Stimulated activated CD8-positive, alpha-beta memory T cell treated with anti-CD3 and anti-CD28 coated beads, Interleukin-2, amount 100 ng/mL, for 1 hour (primary cell): ENCODE measurements around the gene TMEM163.
"Not testable (repeated sequence)": the region's sequence is repeated elsewhere in the genome, so short reads cannot be mapped to it uniquely, and the experiment has no call there.

Source experiments
- DNase-seq, 2 donors: peaks; one replicate each; pipeline ENCODE4 v3.0.0-alpha.2; 2020; ENCODE audit warnings: low read depth in 2 of 2

The TMEM163 gene

GRCh38 chr2:134723742-134724141 lies 4.9 kb upstream of the TMEM163 start:
- DNase-seq: not testable (repeated sequence)

DNA sequence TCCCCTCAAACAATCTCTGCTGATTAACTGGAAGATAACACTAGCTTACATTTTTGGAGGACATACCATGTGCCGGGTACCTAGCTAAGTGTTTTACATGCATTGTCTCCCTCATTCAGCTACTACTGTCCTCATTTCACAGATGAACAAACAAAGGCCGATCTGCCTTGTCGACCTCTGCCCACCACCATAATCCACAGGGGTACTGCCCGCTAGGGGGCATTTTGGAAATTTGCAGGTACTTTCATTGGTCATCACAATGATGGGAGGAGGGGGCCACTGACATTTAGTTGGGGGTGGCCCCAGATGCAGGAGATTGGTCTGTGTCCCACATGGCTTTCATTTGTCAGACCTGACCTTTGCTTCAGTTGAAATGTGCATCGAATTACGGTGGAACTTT lies 3.9 kb upstream of the TMEM163 start:
- no peak for DNase-seq

GRCh38 chr2:134721596-134721995 lies 2.8 kb upstream of the TMEM163 start:
- no peak for DNase-seq

DNA sequence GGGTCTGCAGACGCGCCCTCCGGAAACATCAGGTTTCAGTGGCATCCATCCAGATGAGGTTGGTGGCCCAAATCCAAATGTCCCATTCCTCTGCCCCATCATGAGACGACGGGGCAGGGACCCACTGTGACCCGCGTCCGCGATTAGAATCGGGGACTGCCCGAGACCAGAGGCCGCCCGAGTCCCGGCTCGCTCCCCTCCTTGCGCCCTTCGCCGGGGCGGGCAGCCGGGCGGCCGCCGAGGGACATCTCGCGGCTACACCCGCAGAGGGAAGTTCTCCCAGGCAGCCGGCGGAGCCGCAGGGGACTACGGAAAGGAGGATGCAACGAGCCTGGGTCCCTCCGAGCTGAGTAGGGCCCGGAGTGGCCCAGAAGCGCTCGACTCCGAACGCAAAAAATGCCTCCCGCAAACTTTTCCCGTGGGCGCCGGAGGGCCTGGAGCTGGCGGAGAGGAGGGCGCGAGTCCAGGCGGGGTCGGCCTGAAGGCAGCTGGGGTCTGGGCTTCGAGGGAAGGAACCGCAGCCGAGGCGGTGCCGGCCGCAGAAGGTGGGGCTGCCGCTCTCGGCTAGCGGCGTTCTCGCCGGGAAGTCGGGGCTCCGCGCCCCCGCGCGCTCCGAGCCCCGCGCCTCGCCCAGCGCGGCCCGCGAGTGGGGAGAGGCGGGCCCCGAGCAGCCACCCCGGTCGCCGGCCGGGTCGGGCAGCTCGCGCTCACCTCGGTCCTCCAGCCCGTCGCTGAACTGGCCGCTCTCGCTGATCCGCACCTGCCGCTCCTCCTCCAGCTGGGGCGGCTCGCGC lies 580 bp downstream of the TMEM163 start:
- no peak for DNase-seq

GRCh38 chr2:134717286-134718022 lies 1.3 kb downstream of the TMEM163 start:
- no peak for DNase-seq

GRCh38 chr2:134716721-134717243 lies 2.0 kb downstream of the TMEM163 start:
- DNase-seq: no peak

DNA sequence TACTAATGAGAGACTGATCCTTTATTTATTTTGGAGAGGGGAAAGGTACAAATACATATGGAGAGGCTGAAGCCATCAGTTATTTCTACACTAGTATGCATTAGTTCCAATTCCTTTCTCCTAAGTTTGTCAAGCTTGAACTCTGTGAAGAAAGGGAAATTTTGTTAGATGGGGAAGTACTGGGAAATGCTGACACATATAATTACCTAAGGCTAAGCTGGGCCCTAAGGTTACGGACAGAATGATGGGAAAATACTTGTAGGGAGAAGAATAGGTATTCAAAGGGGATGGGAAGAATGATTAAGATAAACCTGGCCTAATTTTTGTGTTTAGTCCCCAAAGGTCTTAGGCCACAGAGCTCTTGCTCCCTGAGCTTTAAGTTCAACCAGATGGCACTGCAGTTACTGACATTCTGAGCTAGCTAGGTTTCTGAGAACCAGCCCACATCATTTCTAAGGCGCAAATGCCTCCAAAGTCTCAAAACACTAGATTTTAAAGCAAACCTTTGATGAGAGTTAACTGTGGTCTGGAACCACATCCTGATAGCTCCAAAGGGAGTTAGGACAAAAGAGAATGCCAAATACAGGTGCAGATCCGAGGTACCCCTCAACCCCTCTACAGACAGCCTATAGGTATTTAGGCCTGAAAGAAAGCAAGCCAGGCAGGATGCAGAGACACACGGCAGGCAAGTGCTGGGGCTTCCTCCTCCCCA lies 2.7 kb downstream of the TMEM163 start:
- no peak for DNase-seq

- no peak for DNase-seq
Observed at GRCh38 chr2:134714228-134714627, 4.6 kb downstream of the TMEM163 start.

GRCh38 chr2:134713606-134714005 lies 5.2 kb downstream of the TMEM163 start:
- no peak for DNase-seq

DNA sequence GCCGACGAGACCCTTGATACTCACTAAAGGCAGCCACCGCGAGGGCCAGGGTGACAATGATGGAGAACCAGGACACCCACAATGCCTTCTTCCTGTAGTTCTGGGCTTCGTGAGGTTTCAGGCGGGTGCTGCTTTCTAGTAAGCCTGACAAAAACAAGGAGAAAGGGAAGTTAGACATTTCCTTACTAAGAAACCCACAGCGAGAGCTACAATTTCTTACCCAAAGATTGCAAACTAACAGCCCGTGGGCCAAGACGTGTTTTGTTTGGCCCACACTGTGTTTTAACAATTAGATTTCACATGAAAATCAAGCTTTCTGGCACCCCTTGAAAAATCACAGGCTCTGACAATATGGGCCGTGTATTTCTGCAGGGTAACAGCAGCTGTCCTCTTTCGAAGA lies 5.6 kb downstream of the TMEM163 start:
- no peak for DNase-seq

DNA sequence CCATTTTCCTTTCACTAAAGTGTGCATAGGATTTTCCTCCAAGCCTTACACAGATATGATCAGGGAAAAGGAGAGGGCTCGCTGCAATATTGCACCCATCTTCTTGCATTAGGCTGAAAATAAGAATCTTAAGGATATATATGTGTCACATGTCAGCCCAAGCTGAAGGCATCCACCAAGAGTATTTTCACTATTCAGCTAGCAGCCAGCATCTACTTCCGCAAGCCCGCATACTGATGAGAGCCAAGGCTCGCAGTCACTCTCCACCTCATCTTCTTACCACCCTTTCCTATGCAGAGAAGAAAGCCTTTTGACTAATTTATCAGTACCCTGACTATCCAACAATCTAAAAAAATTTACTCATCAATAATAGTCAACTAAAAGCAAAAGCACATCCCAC lies 6.1 kb downstream of the TMEM163 start:
- no peak for DNase-seq

DNA sequence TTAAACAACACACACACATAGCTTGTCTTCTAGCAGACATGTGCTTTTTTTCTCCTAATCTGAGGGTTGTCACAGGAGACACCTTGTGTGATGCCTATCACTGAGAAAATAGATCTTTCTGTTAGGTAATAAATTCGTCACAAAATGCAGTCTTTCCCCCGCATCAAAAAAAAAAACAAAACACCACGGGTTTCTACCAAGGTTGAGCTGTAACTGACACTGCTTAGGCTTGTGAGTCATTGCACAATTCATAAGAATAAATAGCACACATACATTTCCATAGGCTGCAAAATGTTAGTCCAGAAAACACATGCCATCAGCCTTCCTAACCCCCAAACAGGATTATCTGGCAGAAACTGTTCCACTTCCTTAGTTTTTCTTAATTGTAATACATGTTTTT lies 6.5 kb downstream of the TMEM163 start:
- no peak for DNase-seq

DNA sequence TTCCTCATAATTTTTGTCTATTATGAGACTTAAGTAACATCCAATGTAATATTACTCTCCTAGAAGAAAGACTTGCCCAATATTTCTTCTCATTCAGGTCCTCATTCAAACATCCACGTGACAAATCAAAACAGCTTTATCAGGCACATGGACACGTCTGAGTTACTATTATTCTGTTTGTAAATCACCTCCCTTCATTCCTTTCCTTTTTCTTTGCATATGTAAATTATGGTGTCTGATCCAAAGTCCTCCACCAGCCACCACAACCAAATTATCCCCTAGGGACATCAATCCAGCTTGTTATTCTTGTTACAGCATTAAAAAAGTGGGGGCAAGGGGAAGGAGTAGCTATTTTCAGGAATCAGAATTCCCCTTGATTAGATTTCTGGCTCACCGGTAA lies 7.1 kb downstream of the TMEM163 start:
- DNase-seq: no peak

DNA sequence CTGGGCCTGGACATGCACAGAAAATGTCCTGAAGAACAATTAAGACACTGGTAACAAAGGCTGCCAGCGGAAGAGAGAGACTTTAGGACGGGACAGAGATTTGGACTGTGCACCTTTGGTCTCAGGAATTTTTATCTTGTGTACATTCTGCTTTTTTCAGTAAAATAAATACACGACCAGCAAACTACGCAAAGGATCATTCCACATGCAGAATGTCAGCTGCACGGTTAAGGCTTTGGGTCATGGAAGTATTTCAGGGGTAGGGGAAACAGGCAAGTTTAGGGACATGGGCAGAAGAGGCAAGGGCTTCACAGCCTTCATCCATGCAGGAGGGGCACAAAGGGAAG lies 11.5 kb downstream of the TMEM163 start:
- DNase-seq: no peak

GRCh38 chr2:134706587-134707329 lies 12.0 kb downstream of the TMEM163 start:
- no peak for DNase-seq

DNA sequence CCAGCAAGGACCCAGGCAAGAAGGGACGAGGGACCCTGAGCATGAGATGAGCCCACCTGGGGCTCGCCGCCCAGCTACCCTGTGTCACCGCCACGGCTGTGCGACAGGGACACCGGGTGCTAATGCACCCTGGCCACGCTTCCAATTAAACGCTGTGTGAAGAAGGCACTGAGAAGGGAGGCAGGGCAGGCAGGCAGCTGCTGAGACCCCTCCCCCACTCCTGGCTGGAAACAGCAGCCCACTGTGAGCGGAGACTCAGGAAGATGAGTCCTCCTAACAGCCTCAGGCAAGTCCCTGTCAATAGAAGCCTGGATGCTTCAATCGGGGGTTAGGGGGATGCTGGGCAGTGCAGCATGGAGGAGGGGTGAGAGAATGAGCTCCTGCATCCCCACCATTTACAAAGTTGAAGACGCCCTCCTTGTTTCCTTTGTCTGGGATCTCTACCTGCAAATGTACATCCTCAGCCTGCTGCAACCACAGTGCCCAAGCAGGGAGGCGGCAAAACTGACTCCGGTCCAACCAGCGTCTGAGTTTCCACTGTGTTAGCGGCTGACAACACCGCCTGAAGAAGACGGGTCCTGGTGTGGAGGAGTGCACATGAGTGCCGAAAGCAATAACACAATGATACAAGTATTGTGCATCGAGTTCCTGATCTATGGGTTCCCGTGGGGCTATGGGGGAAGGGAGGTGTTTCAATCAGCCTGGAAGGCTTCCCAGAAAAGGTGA lies 12.8 kb downstream of the TMEM163 start:
- DNase-seq: no peak

DNA sequence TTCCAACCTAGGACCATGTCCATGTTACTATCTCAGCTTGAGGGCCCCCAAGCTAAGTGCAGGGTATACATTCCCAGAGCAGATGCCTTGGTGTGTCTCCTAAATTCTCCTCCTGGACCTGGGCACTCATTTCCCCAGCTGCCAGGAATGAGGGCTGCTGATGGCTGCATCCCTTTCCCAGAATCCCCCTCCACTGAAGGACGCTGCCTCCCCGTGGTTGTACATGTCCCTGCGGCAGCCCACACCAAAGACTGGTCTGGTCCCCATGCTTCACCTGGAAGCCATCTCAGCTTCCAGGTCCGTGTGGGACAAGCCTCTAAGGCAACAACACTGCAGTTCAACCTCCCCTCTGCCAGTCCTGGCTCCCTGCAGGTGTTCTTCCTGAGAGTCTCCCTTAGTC lies 14.6 kb downstream of the TMEM163 start:
- DNase-seq: no peak

DNA sequence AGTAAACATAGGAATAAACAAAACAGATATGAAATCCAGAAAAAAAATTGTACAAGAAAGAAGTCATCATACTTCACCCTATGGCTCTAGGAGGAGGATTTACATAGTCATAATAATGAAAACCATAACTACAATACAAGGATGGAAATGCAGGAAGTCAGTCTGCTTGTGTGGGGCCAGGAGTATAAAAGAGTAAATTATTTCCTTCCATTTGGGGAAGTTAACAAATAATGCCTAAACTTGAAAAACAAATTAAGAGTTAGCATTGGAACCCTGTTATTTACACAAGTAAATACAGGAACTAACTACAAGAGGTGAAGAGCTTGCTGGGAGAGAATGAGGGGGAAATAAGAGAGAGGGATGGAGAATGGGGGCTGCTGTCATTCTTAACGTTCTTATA lies 15.4 kb downstream of the TMEM163 start:
- DNase-seq: no peak

GRCh38 chr2:134700730-134701129 lies 18.1 kb downstream of the TMEM163 start:
- no peak for DNase-seq

DNA sequence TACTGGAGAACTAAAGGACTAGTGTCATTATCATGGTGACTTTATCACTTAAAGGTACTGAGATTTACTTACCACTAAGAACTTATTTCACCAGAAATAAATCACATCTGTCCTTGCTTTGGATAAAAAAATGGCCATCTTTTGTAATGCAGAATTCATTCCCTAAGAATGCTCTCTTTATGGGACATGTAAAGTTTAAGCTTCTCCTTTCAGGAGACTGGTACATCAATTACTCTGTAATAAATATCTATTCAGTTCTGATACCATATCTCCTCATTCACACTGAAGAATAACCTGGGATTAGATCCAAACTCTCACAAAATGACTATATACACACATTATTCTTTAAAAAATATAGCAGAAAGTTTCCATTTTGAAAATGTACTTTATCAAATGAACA lies 24.4 kb downstream of the TMEM163 start:
- no peak for DNase-seq
